Astrocyte (in vitro differentiated cells and primary cell): Measurements from ENCODE around the gene SUPT4H1. TPM values are rescaled to one million over a fixed set of nuclear protein-coding genes. Genes with fewer than 3 reads are reported as not detected.

Experiments used
- DNase-seq: peaks from one replicate; pipeline ENCODE4 v3.0.0-alpha.2; 2010; ENCODE audit warnings: low read depth
- FAIRE-seq: peaks from 2 replicates; lab custom pipeline; 2011; peaks lifted over from hg19 to GRCh38; lab: Jason Lieb, UNC
- H2AFZ ChIP-seq: 2 replicates; pipeline ENCODE4 v1.6.0; 2012; ENCODE audit warnings: low read depth, low read length, inconsistent platforms
- H3K27ac ChIP-seq: 2 replicates; pipeline ENCODE4 v1.5.1; 2011; ENCODE audit warnings: low read depth, low read length, inconsistent platforms
- H3K27me3 ChIP-seq: 2 replicates; pipeline ENCODE4 v1.6.0; 2011; ENCODE audit warnings: low read length, inconsistent platforms; ENCODE audit not compliant: insufficient read depth
- H3K36me3 ChIP-seq: 2 replicates; pipeline ENCODE4 v1.5.1; 2011; ENCODE audit warnings: low read length, inconsistent platforms; ENCODE audit not compliant: insufficient read depth
- H3K4me1 ChIP-seq: 2 replicates; pipeline ENCODE4 v1.5.1; 2011; ENCODE audit warnings: low read length, inconsistent platforms; ENCODE audit not compliant: insufficient read depth
- H3K4me2 ChIP-seq: 2 replicates; pipeline ENCODE4 v1.6.0; 2012; ENCODE audit warnings: low read length, inconsistent platforms
- H3K4me3 ChIP-seq: 2 replicates; pipeline ENCODE4 v1.5.1; 2011; ENCODE audit warnings: low read depth, mild to moderate bottlenecking, low read length, inconsistent platforms; ENCODE audit not compliant: insufficient read depth
- H3K79me2 ChIP-seq: 2 replicates; pipeline ENCODE4 v1.6.0; 2012; ENCODE audit warnings: mild to moderate bottlenecking, low read length, inconsistent platforms; ENCODE audit not compliant: insufficient read depth
- H3K9ac ChIP-seq: 2 replicates; pipeline ENCODE4 v1.6.0; 2012; ENCODE audit warnings: mild to moderate bottlenecking, low read length, inconsistent platforms
- H3K9me3 ChIP-seq: 2 replicates; pipeline ENCODE4 v1.5.1; 2012; ENCODE audit warnings: low read depth, mild to moderate bottlenecking, low read length, inconsistent platforms; ENCODE audit not compliant: insufficient read depth
- H4K20me1 ChIP-seq: 2 replicates; pipeline ENCODE4 v1.6.0; 2012; ENCODE audit warnings: low read length, inconsistent platforms; ENCODE audit not compliant: insufficient read depth
- H3K27ac Mint-ChIP-seq: one replicate; pipeline ENCODE4 v1.8.0; 2021; ENCODE audit warnings: mild to moderate bottlenecking, mixed read lengths; ENCODE audit not compliant: unreplicated experiment
- H3K27me3 Mint-ChIP-seq: one replicate; pipeline ENCODE4 v1.8.0; 2021; ENCODE audit warnings: low read depth, mixed read lengths; ENCODE audit not compliant: unreplicated experiment
- H3K36me3 Mint-ChIP-seq: one replicate; pipeline ENCODE4 v1.8.0; 2021; ENCODE audit warnings: low read depth, mixed read lengths; ENCODE audit not compliant: unreplicated experiment
- H3K4me1 Mint-ChIP-seq: one replicate; pipeline ENCODE4 v1.8.0; 2021; ENCODE audit warnings: low read depth, mixed read lengths; ENCODE audit not compliant: unreplicated experiment
- H3K4me3 Mint-ChIP-seq: one replicate; pipeline ENCODE4 v1.8.0; 2021; ENCODE audit warnings: mild to moderate bottlenecking, moderate library complexity, mixed read lengths; ENCODE audit not compliant: unreplicated experiment
- H3K9me3 Mint-ChIP-seq: one replicate; pipeline ENCODE4 v1.8.0; 2021; ENCODE audit warnings: mild to moderate bottlenecking, mixed read lengths; ENCODE audit not compliant: unreplicated experiment
- CTCF ChIP-seq: IDR thresholded peaks from 2 replicates; pipeline ENCODE4 v1.5.1; 2011; ENCODE audit warnings: low read depth, mild to moderate bottlenecking, inconsistent platforms, low read length, moderate library complexity; ENCODE audit not compliant: insufficient read depth
- EZH2 ChIP-seq: IDR thresholded peaks from 2 replicates; pipeline ENCODE4 v1.6.1; 2012; ENCODE audit warnings: mild to moderate bottlenecking, low read length, inconsistent platforms; ENCODE audit not compliant: insufficient read depth
- total RNA-seq: library from RNA; stranded (reverse); gene quantifications from 2 replicates; pipeline ENCODE4 v1.2.1, GENCODE V29; 2021

SUPT4H1 gene
- total RNA-seq, 1 donor from 2014 or later, result 108 TPM

GRCh38 chr17:58375256-58375655 is 23.3 kb upstream of the SUPT4H1 start:
- Mint-ChIP-seq H3K9me3 (no peaks in the 10 kb centered on the region), H3K4me3 (no peak overlapping the region), H3K27me3 (peaks cover 4% of the 10 kb centered on the region), H3K36me3 (no peaks in the 10 kb centered on the region), H3K27ac (no peak overlapping the region), H3K4me1 (peaks cover 24% of the 10 kb centered on the region)
- peaks cover 2% of the 10 kb centered on the region for H3K27me3 ChIP-seq
- H3K36me3 ChIP-seq, result no peaks in the 10 kb centered on the region
- no peaks in the 10 kb centered on the region for H4K20me1 ChIP-seq
- TF ChIP-seq EZH2, result no peak
- no peak for TF ChIP-seq CTCF
- H3K9ac ChIP-seq, result no peak overlapping the region
- no peak overlapping the region for H3K4me2 ChIP-seq
- H3K4me3 ChIP-seq, result no peak overlapping the region
- no peak overlapping the region for H3K27ac ChIP-seq
- no peak overlapping the region for H2AFZ ChIP-seq
- FAIRE-seq (no peak), DNase-seq (no peak)
- no peaks in the 10 kb centered on the region for H3K79me2 ChIP-seq
- no peaks in the 10 kb centered on the region for H3K4me1 ChIP-seq
- no peaks in the 10 kb centered on the region for H3K9me3 ChIP-seq

GRCh38 chr17:58373923-58374322 is 21.9 kb upstream of the SUPT4H1 start:
- Mint-ChIP-seq H3K9me3 (no peaks in the 10 kb centered on the region), H3K4me1 (peaks cover 16% of the 10 kb centered on the region), H3K27me3 (peaks cover 4% of the 10 kb centered on the region), H3K4me3 (no peak overlapping the region), H3K27ac (no peak overlapping the region), H3K36me3 (no peaks in the 10 kb centered on the region)
- Histone ChIP-seq H3K79me2 (no peaks in the 10 kb centered on the region), H3K4me2 (no peak overlapping the region), H2AFZ (no peak overlapping the region), H3K4me1 (no peaks in the 10 kb centered on the region), H4K20me1 (no peaks in the 10 kb centered on the region), H3K36me3 (no peaks in the 10 kb centered on the region), H3K27ac (no peak overlapping the region), H3K4me3 (no peak overlapping the region), H3K9ac (no peak overlapping the region), H3K9me3 (no peaks in the 10 kb centered on the region), H3K27me3 (no peaks in the 10 kb centered on the region)
- FAIRE-seq (no peak), DNase-seq (no peak)
- no peak for TF ChIP-seq EZH2
- TF ChIP-seq CTCF, result no peak

- Mint-ChIP-seq H3K27me3 (peaks cover 4% of the 10 kb centered on the region), H3K27ac (no peak overlapping the region), H3K4me3 (no peak overlapping the region), H3K36me3 (no peaks in the 10 kb centered on the region), H3K9me3 (no peaks in the 10 kb centered on the region), H3K4me1 (peaks cover 11% of the 10 kb centered on the region)
- Histone ChIP-seq H3K9me3 (no peaks in the 10 kb centered on the region), H3K9ac (no peak overlapping the region), H4K20me1 (no peaks in the 10 kb centered on the region), H3K4me2 (no peak overlapping the region), H3K4me1 (no peaks in the 10 kb centered on the region), H3K79me2 (no peaks in the 10 kb centered on the region), H3K27ac (no peak overlapping the region), H2AFZ (no peak overlapping the region), H3K27me3 (no peaks in the 10 kb centered on the region), H3K4me3 (no peak overlapping the region), H3K36me3 (no peaks in the 10 kb centered on the region)
- FAIRE-seq (no peak), DNase-seq (no peak)
- TF ChIP-seq CTCF (no peak), EZH2 (no peak)
Measured at GRCh38 chr17:58373003-58373402, 21.0 kb upstream of the SUPT4H1 start.
